ENCODE measurements around the gene NT5DC2.

The NT5DC2 gene

DNA sequence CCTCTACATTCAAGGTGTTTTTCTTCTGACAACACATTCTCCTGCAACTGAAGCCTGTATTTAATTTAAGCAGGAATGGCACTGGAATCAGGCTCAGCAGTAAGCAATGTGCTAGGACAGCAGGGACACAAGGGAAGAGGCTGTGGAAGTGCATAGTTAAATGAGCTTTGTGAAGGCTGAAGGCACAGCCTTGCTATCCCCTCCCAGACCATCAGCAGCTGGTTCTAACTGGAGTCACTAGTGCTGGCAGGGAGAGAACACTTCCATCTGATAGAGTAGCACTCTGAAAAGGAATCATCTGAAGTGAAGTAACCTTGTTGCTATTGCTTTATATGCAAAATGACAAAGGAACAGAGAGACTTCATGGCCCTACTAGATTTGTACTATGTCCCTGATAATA lies 17.5 kb upstream of the NT5DC2 start:
- DNase-seq (ENCODE audit: low spot score) (no peak), ATAC-seq (ENCODE audit: low read depth) (no peak)
- Histone ChIP-seq H3K4me1 (ENCODE audit: insufficient read depth, poor library complexity, severe bottlenecking) (no peaks in the 10 kb centered on the region), H3K9me3 (ENCODE audit: severe bottlenecking) (no peaks in the 10 kb centered on the region), H3K4me3 (ENCODE audit: severe bottlenecking) (no peak overlapping the region), H3K27me3 (ENCODE audit: insufficient read depth, poor library complexity, severe bottlenecking) (no peaks in the 10 kb centered on the region), H3K36me3 (ENCODE audit: low read depth) (peaks cover 73% of the 10 kb centered on the region), H3K27ac (ENCODE audit: poor library complexity, severe bottlenecking) (no peak overlapping the region)
- TF ChIP-seq, protein P1, sequence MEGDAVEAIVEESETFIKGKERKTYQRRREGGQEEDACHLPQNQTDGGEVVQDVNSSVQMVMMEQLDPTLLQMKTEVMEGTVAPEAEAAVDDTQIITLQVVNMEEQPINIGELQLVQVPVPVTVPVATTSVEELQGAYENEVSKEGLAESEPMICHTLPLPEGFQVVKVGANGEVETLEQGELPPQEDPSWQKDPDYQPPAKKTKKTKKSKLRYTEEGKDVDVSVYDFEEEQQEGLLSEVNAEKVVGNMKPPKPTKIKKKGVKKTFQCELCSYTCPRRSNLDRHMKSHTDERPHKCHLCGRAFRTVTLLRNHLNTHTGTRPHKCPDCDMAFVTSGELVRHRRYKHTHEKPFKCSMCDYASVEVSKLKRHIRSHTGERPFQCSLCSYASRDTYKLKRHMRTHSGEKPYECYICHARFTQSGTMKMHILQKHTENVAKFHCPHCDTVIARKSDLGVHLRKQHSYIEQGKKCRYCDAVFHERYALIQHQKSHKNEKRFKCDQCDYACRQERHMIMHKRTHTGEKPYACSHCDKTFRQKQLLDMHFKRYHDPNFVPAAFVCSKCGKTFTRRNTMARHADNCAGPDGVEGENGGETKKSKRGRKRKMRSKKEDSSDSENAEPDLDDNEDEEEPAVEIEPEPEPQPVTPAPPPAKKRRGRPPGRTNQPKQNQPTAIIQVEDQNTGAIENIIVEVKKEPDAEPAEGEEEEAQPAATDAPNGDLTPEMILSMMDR (IDR thresholded peaks at IDR 0.05; ENCODE audit: poor library complexity, severe bottlenecking) = no peak

DNA sequence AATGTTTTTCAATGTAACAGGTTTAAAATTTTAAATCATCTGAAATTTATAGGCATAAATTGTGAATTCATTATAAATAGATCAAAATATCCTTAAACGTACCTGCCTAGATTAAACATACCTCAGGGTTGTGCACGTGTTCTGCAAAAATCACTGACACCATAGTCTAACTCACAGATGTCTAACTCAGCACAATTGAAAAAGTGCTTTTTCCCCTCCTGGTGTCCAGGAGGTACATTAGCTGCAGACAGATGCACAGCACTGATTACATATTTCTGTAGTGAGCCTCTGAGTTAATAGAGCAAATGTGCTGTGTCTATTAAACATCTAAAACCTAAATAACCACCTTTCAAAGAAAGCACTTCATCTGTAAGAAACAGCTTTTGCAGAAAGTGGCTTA lies 13.5 kb upstream of the NT5DC2 start:
- H3K27me3 ChIP-seq (ENCODE audit: insufficient read depth, poor library complexity, severe bottlenecking) = no peaks in the 10 kb centered on the region
- no peak overlapping the region for H3K4me3 ChIP-seq (ENCODE audit: severe bottlenecking)
- ATAC-seq (ENCODE audit: low read depth) (no peak), DNase-seq (ENCODE audit: low spot score) (no peak)
- no peaks in the 10 kb centered on the region for H3K4me1 ChIP-seq (ENCODE audit: insufficient read depth, poor library complexity, severe bottlenecking)
- no peak overlapping the region for H3K27ac ChIP-seq (ENCODE audit: poor library complexity, severe bottlenecking)
- peaks cover 59% of the 10 kb centered on the region for H3K36me3 ChIP-seq (ENCODE audit: low read depth)
- no peaks in the 10 kb centered on the region for H3K9me3 ChIP-seq (ENCODE audit: severe bottlenecking)
- TF ChIP-seq, protein P1 (IDR thresholded peaks at IDR 0.05; ENCODE audit: poor library complexity, severe bottlenecking) = no peak

DNA sequence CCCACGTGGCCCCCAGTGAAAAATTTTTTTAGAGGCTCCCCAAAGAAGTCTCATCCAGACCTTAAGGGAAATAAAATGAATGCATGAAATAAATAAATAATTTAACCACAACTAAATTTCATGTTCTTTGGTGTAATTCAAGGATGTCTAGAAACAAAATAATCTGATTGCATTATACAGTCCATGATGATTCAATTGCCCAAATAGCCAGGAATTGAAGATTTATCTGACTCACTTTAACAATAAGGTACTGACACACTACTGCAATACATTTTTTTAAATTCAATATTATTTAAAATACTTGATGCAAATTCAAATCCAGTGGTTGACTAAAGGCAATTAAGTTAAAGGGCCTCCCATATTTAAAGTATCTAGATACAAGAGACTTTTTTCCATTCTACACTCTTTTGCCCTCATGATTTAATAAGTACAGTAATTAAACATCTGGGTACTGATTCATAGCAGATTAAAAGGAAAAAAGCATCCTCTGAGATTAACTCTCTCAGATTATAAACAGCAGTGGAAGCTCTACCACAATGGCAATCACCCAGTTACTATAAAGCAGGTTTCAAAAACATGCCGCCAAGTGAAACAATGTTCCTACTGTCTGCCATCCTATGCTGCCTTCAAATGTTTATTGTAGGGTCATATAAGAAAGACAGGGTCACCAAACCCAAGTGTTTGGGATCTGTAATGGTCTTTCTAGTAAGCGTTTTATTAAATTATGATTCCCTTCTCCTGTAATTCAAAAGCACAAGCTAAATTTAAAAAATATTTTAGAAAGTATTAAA lies 12.6 kb upstream of the NT5DC2 start:
- H3K27ac ChIP-seq (ENCODE audit: poor library complexity, severe bottlenecking) = no peak overlapping the region
- no peaks in the 10 kb centered on the region for H3K4me1 ChIP-seq (ENCODE audit: insufficient read depth, poor library complexity, severe bottlenecking)
- no peak for ATAC-seq (ENCODE audit: low read depth)
- H3K9me3 ChIP-seq (ENCODE audit: severe bottlenecking) = no peaks in the 10 kb centered on the region
- peaks cover 66% of the 10 kb centered on the region for H3K36me3 ChIP-seq (ENCODE audit: low read depth)
- TF ChIP-seq, protein P1 (IDR thresholded peaks at IDR 0.05; ENCODE audit: poor library complexity, severe bottlenecking) = no peak
- H3K4me3 ChIP-seq (ENCODE audit: severe bottlenecking) = no peak overlapping the region
- H3K27me3 ChIP-seq (ENCODE audit: insufficient read depth, poor library complexity, severe bottlenecking) = no peaks in the 10 kb centered on the region
- DNase-seq (ENCODE audit: low spot score) = no peak

DNA sequence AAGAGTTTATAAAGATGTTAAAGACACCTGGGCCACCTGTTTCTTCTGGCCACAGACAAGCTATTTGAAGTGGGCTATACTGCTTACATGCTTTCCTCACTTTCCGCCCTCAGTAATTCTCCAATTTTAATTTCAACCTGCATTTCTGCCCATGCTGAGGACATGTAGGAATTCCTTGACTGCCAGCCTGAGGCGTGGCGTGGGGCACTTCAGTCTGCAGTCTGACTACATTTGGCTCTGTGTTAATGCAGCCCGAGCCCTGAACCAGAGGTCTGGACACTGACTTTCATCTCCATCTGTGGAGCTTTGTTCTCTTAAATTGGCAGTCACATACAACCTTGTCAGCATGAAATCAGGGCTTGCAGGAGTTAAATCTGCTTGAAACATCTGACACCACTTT lies 11.3 kb upstream of the NT5DC2 start:
- Histone ChIP-seq H3K4me3 (ENCODE audit: severe bottlenecking) (no peak overlapping the region), H3K27me3 (ENCODE audit: insufficient read depth, poor library complexity, severe bottlenecking) (no peaks in the 10 kb centered on the region), H3K4me1 (ENCODE audit: insufficient read depth, poor library complexity, severe bottlenecking) (no peaks in the 10 kb centered on the region), H3K27ac (ENCODE audit: poor library complexity, severe bottlenecking) (no peak overlapping the region), H3K36me3 (ENCODE audit: low read depth) (peaks cover 66% of the 10 kb centered on the region), H3K9me3 (ENCODE audit: severe bottlenecking) (no peaks in the 10 kb centered on the region)
- TF ChIP-seq, protein P1 (IDR thresholded peaks at IDR 0.05; ENCODE audit: poor library complexity, severe bottlenecking) = no peak
- no peak for DNase-seq (ENCODE audit: low spot score)
- no peak for ATAC-seq (ENCODE audit: low read depth)

DNA sequence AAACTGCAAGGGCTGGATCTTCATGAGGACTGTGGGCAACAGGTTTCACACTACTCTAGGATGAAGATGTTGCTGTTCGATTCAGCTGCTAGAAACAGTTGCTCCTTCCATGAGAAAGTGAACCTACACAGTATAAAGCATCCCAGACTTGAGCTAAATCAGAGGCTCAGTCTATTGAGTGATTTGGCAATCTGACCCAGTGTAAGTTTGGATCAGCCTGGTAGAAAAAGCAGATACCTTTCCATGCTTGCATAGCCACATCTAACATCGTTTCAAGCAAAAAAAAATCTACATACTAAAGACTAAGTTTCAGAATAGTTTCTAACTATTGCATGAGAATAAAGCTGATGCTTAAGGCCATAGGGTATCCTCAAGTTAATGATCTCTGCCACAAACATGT lies 7.4 kb upstream of the NT5DC2 start:
- TF ChIP-seq, protein P1 (IDR thresholded peaks at IDR 0.05; ENCODE audit: poor library complexity, severe bottlenecking) = no peak
- ATAC-seq (ENCODE audit: low read depth) = no peak

More for the DNA sequence above, 7.4 kb upstream of the NT5DC2 start:
- H3K27me3 ChIP-seq (ENCODE audit: insufficient read depth, poor library complexity, severe bottlenecking) = no peaks in the 10 kb centered on the region
- H3K36me3 ChIP-seq (ENCODE audit: low read depth) = peaks cover 34% of the 10 kb centered on the region
- no peaks in the 10 kb centered on the region for H3K9me3 ChIP-seq (ENCODE audit: severe bottlenecking)
- no peak for DNase-seq (ENCODE audit: low spot score)
- H3K4me3 ChIP-seq (ENCODE audit: severe bottlenecking) = no peak overlapping the region
- no peak overlapping the region for H3K27ac ChIP-seq (ENCODE audit: poor library complexity, severe bottlenecking)
- peaks cover 20% of the 10 kb centered on the region for H3K4me1 ChIP-seq (ENCODE audit: insufficient read depth, poor library complexity, severe bottlenecking)
